Astrocyte (in vitro differentiated cells and primary cell): Measurements from ENCODE around the gene PAPPA2. TPM values are rescaled to one million over a fixed set of nuclear protein-coding genes. Genes with fewer than 3 reads are reported as not detected.

Experiments
- DNase-seq: peaks from one replicate; pipeline ENCODE4 v3.0.0-alpha.2; 2010; ENCODE audit warnings: low read depth
- FAIRE-seq: peaks from 2 replicates; lab custom pipeline; 2011; peaks lifted over from hg19 to GRCh38; lab: Jason Lieb, UNC
- H2AFZ ChIP-seq: 2 replicates; pipeline ENCODE4 v1.6.0; 2012; ENCODE audit warnings: low read depth, low read length, inconsistent platforms
- H3K27ac ChIP-seq: 2 replicates; pipeline ENCODE4 v1.5.1; 2011; ENCODE audit warnings: low read depth, low read length, inconsistent platforms
- H3K27me3 ChIP-seq: 2 replicates; pipeline ENCODE4 v1.6.0; 2011; ENCODE audit warnings: low read length, inconsistent platforms; ENCODE audit not compliant: insufficient read depth
- H3K36me3 ChIP-seq: 2 replicates; pipeline ENCODE4 v1.5.1; 2011; ENCODE audit warnings: low read length, inconsistent platforms; ENCODE audit not compliant: insufficient read depth
- H3K4me1 ChIP-seq: 2 replicates; pipeline ENCODE4 v1.5.1; 2011; ENCODE audit warnings: low read length, inconsistent platforms; ENCODE audit not compliant: insufficient read depth
- H3K4me2 ChIP-seq: 2 replicates; pipeline ENCODE4 v1.6.0; 2012; ENCODE audit warnings: low read length, inconsistent platforms
- H3K4me3 ChIP-seq: 2 replicates; pipeline ENCODE4 v1.5.1; 2011; ENCODE audit warnings: low read depth, mild to moderate bottlenecking, low read length, inconsistent platforms; ENCODE audit not compliant: insufficient read depth
- H3K79me2 ChIP-seq: 2 replicates; pipeline ENCODE4 v1.6.0; 2012; ENCODE audit warnings: mild to moderate bottlenecking, low read length, inconsistent platforms; ENCODE audit not compliant: insufficient read depth
- H3K9ac ChIP-seq: 2 replicates; pipeline ENCODE4 v1.6.0; 2012; ENCODE audit warnings: mild to moderate bottlenecking, low read length, inconsistent platforms
- H3K9me3 ChIP-seq: 2 replicates; pipeline ENCODE4 v1.5.1; 2012; ENCODE audit warnings: low read depth, mild to moderate bottlenecking, low read length, inconsistent platforms; ENCODE audit not compliant: insufficient read depth
- H4K20me1 ChIP-seq: 2 replicates; pipeline ENCODE4 v1.6.0; 2012; ENCODE audit warnings: low read length, inconsistent platforms; ENCODE audit not compliant: insufficient read depth
- H3K27ac Mint-ChIP-seq: one replicate; pipeline ENCODE4 v1.8.0; 2021; ENCODE audit warnings: mild to moderate bottlenecking, mixed read lengths; ENCODE audit not compliant: unreplicated experiment
- H3K27me3 Mint-ChIP-seq: one replicate; pipeline ENCODE4 v1.8.0; 2021; ENCODE audit warnings: low read depth, mixed read lengths; ENCODE audit not compliant: unreplicated experiment
- H3K36me3 Mint-ChIP-seq: one replicate; pipeline ENCODE4 v1.8.0; 2021; ENCODE audit warnings: low read depth, mixed read lengths; ENCODE audit not compliant: unreplicated experiment
- H3K4me1 Mint-ChIP-seq: one replicate; pipeline ENCODE4 v1.8.0; 2021; ENCODE audit warnings: low read depth, mixed read lengths; ENCODE audit not compliant: unreplicated experiment
- H3K4me3 Mint-ChIP-seq: one replicate; pipeline ENCODE4 v1.8.0; 2021; ENCODE audit warnings: mild to moderate bottlenecking, moderate library complexity, mixed read lengths; ENCODE audit not compliant: unreplicated experiment
- H3K9me3 Mint-ChIP-seq: one replicate; pipeline ENCODE4 v1.8.0; 2021; ENCODE audit warnings: mild to moderate bottlenecking, mixed read lengths; ENCODE audit not compliant: unreplicated experiment
- EZH2 ChIP-seq: IDR thresholded peaks from 2 replicates; pipeline ENCODE4 v1.6.1; 2012; ENCODE audit warnings: mild to moderate bottlenecking, low read length, inconsistent platforms; ENCODE audit not compliant: insufficient read depth
- total RNA-seq: library from RNA; stranded (reverse); gene quantifications from 2 replicates; pipeline ENCODE4 v1.2.1, GENCODE V29; 2021
- TF ChIP-seq, protein P1 (sequence below): IDR thresholded peaks from 2 replicates; pipeline ENCODE4 v1.5.1; 2011; ENCODE audit warnings: low read depth, mild to moderate bottlenecking, inconsistent platforms, low read length, moderate library complexity; ENCODE audit not compliant: insufficient read depth

The PAPPA2 gene
- total RNA-seq, 1 donor from 2014 or later, result 19.0 TPM

DNA sequence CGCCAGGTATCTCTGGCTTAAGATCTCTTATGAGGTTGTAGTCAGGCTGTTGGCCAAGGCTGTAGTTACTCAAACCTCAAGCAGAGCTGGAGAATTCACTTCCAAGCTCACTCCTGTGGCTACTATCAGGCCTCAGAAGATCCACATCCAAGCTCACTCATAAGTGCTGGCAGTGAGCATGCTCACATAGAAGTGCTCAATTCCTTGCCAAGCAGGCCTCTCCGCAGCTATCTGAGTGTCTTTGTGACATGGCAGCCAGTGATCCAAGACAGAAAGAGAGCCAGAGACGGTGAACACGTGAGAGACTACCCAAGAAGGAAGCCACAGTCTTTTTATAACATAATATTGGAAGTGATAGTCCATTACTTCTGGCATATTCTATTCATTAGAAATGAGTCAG lies 278.2 kb downstream of the PAPPA2 start:
- H4K20me1 ChIP-seq, result no peaks in the 10 kb centered on the region
- DNase-seq (no peak), FAIRE-seq (no peak)
- H3K27ac Mint-ChIP-seq, result no peak overlapping the region
- H3K27ac ChIP-seq, result no peak overlapping the region
- no peak for TF ChIP-seq EZH2
- TF ChIP-seq, protein P1, sequence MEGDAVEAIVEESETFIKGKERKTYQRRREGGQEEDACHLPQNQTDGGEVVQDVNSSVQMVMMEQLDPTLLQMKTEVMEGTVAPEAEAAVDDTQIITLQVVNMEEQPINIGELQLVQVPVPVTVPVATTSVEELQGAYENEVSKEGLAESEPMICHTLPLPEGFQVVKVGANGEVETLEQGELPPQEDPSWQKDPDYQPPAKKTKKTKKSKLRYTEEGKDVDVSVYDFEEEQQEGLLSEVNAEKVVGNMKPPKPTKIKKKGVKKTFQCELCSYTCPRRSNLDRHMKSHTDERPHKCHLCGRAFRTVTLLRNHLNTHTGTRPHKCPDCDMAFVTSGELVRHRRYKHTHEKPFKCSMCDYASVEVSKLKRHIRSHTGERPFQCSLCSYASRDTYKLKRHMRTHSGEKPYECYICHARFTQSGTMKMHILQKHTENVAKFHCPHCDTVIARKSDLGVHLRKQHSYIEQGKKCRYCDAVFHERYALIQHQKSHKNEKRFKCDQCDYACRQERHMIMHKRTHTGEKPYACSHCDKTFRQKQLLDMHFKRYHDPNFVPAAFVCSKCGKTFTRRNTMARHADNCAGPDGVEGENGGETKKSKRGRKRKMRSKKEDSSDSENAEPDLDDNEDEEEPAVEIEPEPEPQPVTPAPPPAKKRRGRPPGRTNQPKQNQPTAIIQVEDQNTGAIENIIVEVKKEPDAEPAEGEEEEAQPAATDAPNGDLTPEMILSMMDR, result no peak
- H3K4me1 ChIP-seq, result no peaks in the 10 kb centered on the region
- H3K79me2 ChIP-seq, result no peaks in the 10 kb centered on the region
- peaks cover 1% of the 10 kb centered on the region for H3K4me1 Mint-ChIP-seq
- H3K4me3 Mint-ChIP-seq, result no peak overlapping the region
- no peak overlapping the region for H2AFZ ChIP-seq
- no peak overlapping the region for H3K9ac ChIP-seq
- peaks cover 2% of the 10 kb centered on the region for H3K9me3 ChIP-seq
- H3K4me2 ChIP-seq, result no peak overlapping the region
- peaks cover 5% of the 10 kb centered on the region for H3K27me3 Mint-ChIP-seq
- H3K36me3 Mint-ChIP-seq, result no peaks in the 10 kb centered on the region
- H3K4me3 ChIP-seq, result no peak overlapping the region
- no peaks in the 10 kb centered on the region for H3K9me3 Mint-ChIP-seq
- H3K36me3 ChIP-seq, result no peaks in the 10 kb centered on the region
- no peaks in the 10 kb centered on the region for H3K27me3 ChIP-seq

DNA sequence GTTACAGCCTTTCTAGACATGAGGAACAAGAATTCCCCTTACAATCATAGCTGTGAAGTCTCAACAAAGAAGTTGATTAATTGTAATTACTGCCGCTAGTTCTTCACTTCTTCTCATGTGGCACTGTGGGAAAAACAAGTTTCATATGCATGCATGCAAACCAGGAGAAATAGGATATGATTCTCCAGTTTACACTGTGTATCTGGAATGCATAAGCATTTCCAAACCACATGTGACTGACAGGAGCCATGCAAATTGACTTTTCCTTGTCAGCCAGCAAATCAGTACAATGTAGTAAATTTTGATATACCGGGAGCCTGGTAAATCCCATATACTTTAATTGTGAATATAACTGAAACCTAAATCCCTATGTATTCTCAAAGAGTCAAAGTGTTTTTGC lies 279.3 kb downstream of the PAPPA2 start:
- Histone ChIP-seq H3K36me3 (no peaks in the 10 kb centered on the region), H3K4me2 (no peak overlapping the region), H3K27me3 (no peaks in the 10 kb centered on the region), H3K4me3 (no peak overlapping the region), H3K4me1 (no peaks in the 10 kb centered on the region), H3K9me3 (peaks cover 2% of the 10 kb centered on the region), H3K9ac (no peak overlapping the region), H2AFZ (no peak overlapping the region), H3K79me2 (no peaks in the 10 kb centered on the region), H4K20me1 (no peaks in the 10 kb centered on the region), H3K27ac (no peak overlapping the region)
- peaks cover 1% of the 10 kb centered on the region for H3K36me3 Mint-ChIP-seq
- no peak for FAIRE-seq
- no peak overlapping the region for H3K4me3 Mint-ChIP-seq
- TF ChIP-seq, protein P1, result no peak
- no peak for TF ChIP-seq EZH2
- no peak overlapping the region for H3K27ac Mint-ChIP-seq
- DNase-seq, result no peak
- H3K9me3 Mint-ChIP-seq, result no peaks in the 10 kb centered on the region
- H3K27me3 Mint-ChIP-seq, result peaks cover 5% of the 10 kb centered on the region
- peaks cover 1% of the 10 kb centered on the region for H3K4me1 Mint-ChIP-seq

DNA sequence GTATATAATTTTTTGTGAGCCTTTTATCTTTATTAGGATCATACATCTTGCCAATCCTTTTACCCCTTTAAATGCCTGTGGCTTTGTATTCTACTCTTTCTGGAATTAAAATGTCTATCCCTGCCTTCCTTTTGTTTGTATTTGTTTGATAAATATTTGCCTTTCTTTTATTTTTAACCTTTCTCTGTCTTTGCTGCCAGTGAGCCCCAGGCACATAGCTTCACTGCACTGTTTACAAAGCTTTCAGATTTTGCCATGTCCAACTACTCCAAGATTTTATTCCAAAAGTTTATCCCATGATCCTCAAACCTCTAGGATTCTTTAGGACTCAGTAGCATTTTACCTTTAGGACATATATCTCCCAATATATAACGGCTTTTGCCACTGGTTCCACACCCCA lies 281.2 kb downstream of the PAPPA2 start:
- Histone ChIP-seq H3K79me2 (no peaks in the 10 kb centered on the region), H3K9ac (no peak overlapping the region), H3K4me3 (no peak overlapping the region), H3K9me3 (peaks cover 2% of the 10 kb centered on the region), H3K4me2 (no peak overlapping the region), H2AFZ (no peak overlapping the region), H3K27ac (no peak overlapping the region), H3K27me3 (no peaks in the 10 kb centered on the region), H4K20me1 (no peaks in the 10 kb centered on the region), H3K4me1 (no peaks in the 10 kb centered on the region), H3K36me3 (no peaks in the 10 kb centered on the region)
- Mint-ChIP-seq H3K36me3 (peaks cover 1% of the 10 kb centered on the region), H3K27me3 (peaks cover 5% of the 10 kb centered on the region), H3K27ac (no peak overlapping the region), H3K4me3 (no peak overlapping the region), H3K9me3 (peaks cover 2% of the 10 kb centered on the region), H3K4me1 (no peaks in the 10 kb centered on the region)
- no peak for TF ChIP-seq EZH2
- TF ChIP-seq, protein P1, result no peak
- no peak for FAIRE-seq
- no peak for DNase-seq
